ENCODE results near the gene BPTF. TPM values are rescaled to one million over a fixed set of nuclear protein-coding genes. Genes with fewer than 3 reads are reported as not detected.
A peak's percentile ranks its signal among the peaks of the same experiment; 100 is the strongest.
"Not testable (repeated sequence)": the region's sequence is repeated elsewhere in the genome, so short reads cannot be mapped to it uniquely, and the experiment has no call there.

The BPTF gene
- total RNA-seq, 2 donors from 2014 or later: 59.1 to 101 TPM

- peaks cover 10 to 35% of the 10 kb centered on the region in 2 donors for H3K36me3 Mint-ChIP-seq
- H3K9me3 Mint-ChIP-seq: no peaks in the 10 kb centered on the region
- peak; percentile 86 to 91 for ATAC-seq
- peak overlapping the region; percentile 86 to 95 for H3K27ac Mint-ChIP-seq
- DNase-seq (ENCODE audit: low spot score in 2 of 2): no peak
Observed at GRCh38 chr17:67911059-67911782, 85.9 kb downstream of the BPTF start.

GRCh38 chr17:67912088-67912487 is 86.8 kb downstream of the BPTF start:
- H3K36me3 Mint-ChIP-seq: peaks cover 10 to 35% of the 10 kb centered on the region in 2 donors
- no peak for DNase-seq (ENCODE audit: low spot score in 2 of 2)
- ATAC-seq: no peak
- peak overlapping the region; percentile 27 to 95 for H3K27ac Mint-ChIP-seq
- no peaks in the 10 kb centered on the region for H3K9me3 Mint-ChIP-seq

- Mint-ChIP-seq H3K36me3 (peaks cover 10 to 35% of the 10 kb centered on the region in 2 donors), H3K9me3 (no peaks in the 10 kb centered on the region), H3K27ac (peak overlapping the region; percentile 27 to 91)
- peak in 1 of 2 donors; percentile 71 for ATAC-seq
- DNase-seq (ENCODE audit: low spot score in 2 of 2): no peak
Observed at GRCh38 chr17:67912656-67913055, 87.4 kb downstream of the BPTF start.

GRCh38 chr17:67920212-67920611 is 94.9 kb downstream of the BPTF start:
- DNase-seq (ENCODE audit: low spot score in 2 of 2) (no peak), ATAC-seq (no peak)
- H3K9me3 Mint-ChIP-seq: no peaks in the 10 kb centered on the region
- H3K36me3 Mint-ChIP-seq: no peaks in the 10 kb centered on the region
- no peak overlapping the region for H3K27ac Mint-ChIP-seq

DNA sequence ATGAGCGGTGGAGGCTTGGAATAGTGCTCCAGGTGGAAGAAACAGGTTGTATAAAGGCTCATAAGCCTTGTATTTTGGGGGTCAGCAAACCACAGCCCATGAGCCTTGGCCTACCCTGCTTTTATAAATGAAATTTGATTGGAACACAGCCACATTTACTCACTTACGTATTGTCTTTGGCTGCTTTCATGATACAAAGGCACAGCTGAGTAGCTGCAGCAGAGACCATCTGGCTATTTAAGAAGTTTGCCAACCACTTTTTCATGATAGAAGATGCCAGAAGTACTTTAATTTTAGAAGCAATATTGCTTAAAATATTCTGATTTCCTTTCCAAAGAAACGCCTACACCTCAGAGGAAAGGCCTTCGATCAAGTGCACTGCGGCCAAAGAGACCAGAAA is 97.2 kb downstream of the BPTF start:
- DNase-seq (ENCODE audit: low spot score in 2 of 2) (no peak), ATAC-seq (no peak)
- no peaks in the 10 kb centered on the region for H3K9me3 Mint-ChIP-seq
- no peaks in the 10 kb centered on the region for H3K36me3 Mint-ChIP-seq
- peak overlapping the region in 1 of 2 donors; percentile 75 for H3K27ac Mint-ChIP-seq

GRCh38 chr17:67928842-67929241 is 103.5 kb downstream of the BPTF start:
- H3K9me3 Mint-ChIP-seq; H3K36me3 Mint-ChIP-seq; H3K27ac Mint-ChIP-seq; ATAC-seq; DNase-seq (ENCODE audit: low spot score in 2 of 2): not testable (repeated sequence)

DNA sequence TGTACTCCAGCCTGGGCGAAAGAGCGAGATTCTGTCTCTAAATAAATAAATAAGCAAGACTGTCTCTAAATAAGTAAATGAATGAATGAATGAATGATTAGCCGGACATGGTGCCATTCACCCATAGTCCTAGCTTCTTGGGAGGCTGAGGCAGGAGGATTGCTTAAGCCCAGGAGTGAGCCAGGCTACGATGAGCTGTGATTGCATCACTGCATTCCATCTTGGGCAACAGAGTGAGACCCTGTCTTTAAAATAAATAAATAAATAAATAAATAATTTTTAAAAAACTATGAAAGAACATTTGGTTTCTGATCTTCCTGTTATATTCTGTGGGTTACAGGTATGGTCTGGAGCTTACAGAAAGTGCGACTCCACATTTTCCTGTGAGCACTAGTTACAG is 105.9 kb downstream of the BPTF start:
- DNase-seq (ENCODE audit: low spot score in 2 of 2) (no peak), ATAC-seq (no peak)
- H3K27ac Mint-ChIP-seq: no peak overlapping the region
- H3K36me3 Mint-ChIP-seq: peaks cover 0 to 5% of the 10 kb centered on the region in 2 donors
- H3K9me3 Mint-ChIP-seq: no peaks in the 10 kb centered on the region

DNA sequence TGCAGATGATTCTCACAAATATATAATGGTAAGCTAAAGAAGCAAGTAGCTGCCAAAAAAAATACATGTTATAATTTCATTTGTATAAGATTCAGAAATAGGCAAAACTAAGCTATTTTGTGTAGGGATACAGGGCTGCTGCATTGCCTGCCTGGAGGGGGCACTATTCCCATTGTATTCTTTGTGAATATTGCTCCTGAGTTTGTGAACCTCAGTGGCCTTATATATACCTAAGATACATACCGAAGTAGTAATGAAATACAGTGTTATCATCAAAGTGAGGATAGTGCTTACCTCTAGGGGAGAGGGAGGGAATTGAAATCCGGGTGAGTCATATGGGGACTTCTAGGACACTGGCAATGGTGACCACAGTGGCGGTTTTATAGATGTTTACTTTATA is 117.5 kb downstream of the BPTF start:
- ATAC-seq: peak in 1 of 2 donors; percentile 29
- Mint-ChIP-seq H3K9me3 (no peaks in the 10 kb centered on the region), H3K36me3 (peaks cover 7 to 16% of the 10 kb centered on the region in 2 donors), H3K27ac (no peak overlapping the region)
- no peak for DNase-seq (ENCODE audit: low spot score in 2 of 2)

GRCh38 chr17:67944035-67944434 is 118.7 kb downstream of the BPTF start:
- ATAC-seq (no peak), DNase-seq (ENCODE audit: low spot score in 2 of 2) (no peak)
- Mint-ChIP-seq H3K36me3 (peaks cover 7 to 16% of the 10 kb centered on the region in 2 donors), H3K9me3 (no peaks in the 10 kb centered on the region), H3K27ac (no peak overlapping the region)

DNA sequence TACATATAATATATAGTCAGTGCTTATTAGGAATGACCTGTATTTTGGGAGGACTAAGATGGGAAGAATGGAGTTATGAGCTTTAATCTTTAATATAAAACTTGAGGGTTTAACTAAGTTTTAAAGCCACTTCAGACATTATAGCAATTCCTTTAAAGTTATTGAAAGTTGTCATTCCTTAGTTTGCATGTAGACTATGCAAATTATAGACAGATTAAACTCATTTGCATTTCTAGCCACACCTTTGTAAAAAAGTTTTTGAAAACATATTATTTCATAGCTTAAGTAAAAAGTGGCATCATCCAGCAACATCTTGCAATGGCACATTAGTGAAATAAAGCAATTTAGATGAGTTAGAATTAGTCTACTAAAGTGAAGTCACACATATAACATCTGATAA is 121.2 kb downstream of the BPTF start:
- H3K36me3 Mint-ChIP-seq: peaks cover 7 to 14% of the 10 kb centered on the region in 2 donors
- H3K9me3 Mint-ChIP-seq: no peaks in the 10 kb centered on the region
- no peak overlapping the region for H3K27ac Mint-ChIP-seq
- DNase-seq (ENCODE audit: low spot score in 2 of 2): no peak
- ATAC-seq: no peak

- H3K27ac Mint-ChIP-seq: peak overlapping the region in 1 of 2 donors; percentile 13
- H3K9me3 Mint-ChIP-seq: no peaks in the 10 kb centered on the region
- DNase-seq (ENCODE audit: low spot score in 2 of 2) (no peak), ATAC-seq (no peak)
- peaks cover 7% of the 10 kb centered on the region in 2 donors for H3K36me3 Mint-ChIP-seq
Observed at GRCh38 chr17:67947325-67947813, 122.1 kb downstream of the BPTF start.

- H3K27ac Mint-ChIP-seq: peak overlapping the region in 1 of 2 donors; percentile 26
- peaks cover under 1 to 1% of the 10 kb centered on the region in 2 donors for H3K36me3 Mint-ChIP-seq
- H3K9me3 Mint-ChIP-seq: no peaks in the 10 kb centered on the region
- no peak for ATAC-seq
- no peak for DNase-seq (ENCODE audit: low spot score in 2 of 2)
Observed at GRCh38 chr17:67950945-67951344, 125.6 kb downstream of the BPTF start.

- Mint-ChIP-seq H3K27ac (peak overlapping the region in 1 of 2 donors; percentile 91), H3K9me3 (no peaks in the 10 kb centered on the region), H3K36me3 (peaks cover 0 to 6% of the 10 kb centered on the region in 2 donors)
- DNase-seq (ENCODE audit: low spot score in 2 of 2): no peak
- no peak for ATAC-seq
Observed at GRCh38 chr17:67959510-67959909, 134.2 kb downstream of the BPTF start.

DNA sequence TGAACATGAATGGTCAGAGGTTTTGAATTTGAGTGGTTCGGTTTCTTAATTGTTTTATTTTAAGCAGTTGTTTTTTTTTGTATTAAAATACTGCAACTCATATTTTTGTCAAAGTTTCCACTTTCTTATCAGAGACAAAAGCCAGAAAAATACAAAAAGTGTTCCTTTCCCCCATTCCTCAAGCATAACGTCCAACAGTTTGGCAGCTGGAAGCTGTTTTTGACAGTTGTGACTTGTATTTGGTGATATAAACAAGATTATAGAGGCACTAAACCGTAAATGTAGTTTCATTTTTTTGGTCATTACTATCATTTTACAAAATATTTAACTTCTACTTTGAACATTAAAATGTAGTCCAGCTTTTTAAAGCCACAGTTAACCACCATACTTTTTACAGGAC is 135.0 kb downstream of the BPTF start:
- H3K36me3 Mint-ChIP-seq; H3K9me3 Mint-ChIP-seq; ATAC-seq; DNase-seq (ENCODE audit: low spot score in 2 of 2); H3K27ac Mint-ChIP-seq: not testable (repeated sequence)

GRCh38 chr17:67962156-67962555 is 136.9 kb downstream of the BPTF start:
- not testable (repeated sequence) for DNase-seq (ENCODE audit: low spot score in 2 of 2); H3K9me3 Mint-ChIP-seq
- ATAC-seq: peak in 1 of 2 donors; percentile 52
- H3K27ac Mint-ChIP-seq: peak overlapping the region; percentile 80 to 95
- peaks cover 0 to 11% of the 10 kb centered on the region in 2 donors for H3K36me3 Mint-ChIP-seq

DNA sequence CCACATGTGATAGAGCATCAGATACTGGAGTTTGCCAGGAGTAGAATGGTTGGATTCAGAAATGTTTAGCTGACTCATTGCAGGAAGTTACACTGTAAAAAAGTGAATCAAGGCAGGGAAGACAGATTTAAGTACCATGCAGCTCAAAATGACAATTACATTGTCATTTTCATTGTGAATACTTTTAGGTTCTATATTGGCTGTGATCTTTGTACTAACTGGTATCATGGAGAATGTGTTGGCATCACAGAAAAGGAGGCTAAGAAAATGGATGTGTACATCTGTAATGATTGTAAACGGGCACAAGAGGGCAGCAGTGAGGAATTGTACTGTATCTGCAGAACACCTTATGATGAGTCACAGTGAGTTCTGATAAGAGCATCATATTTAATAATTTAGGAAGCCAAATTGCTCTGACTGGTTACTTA is 137.9 kb downstream of the BPTF start:
- peaks cover 0 to 11% of the 10 kb centered on the region in 2 donors for H3K36me3 Mint-ChIP-seq
- peak in 1 of 2 donors; percentile 58 for DNase-seq (ENCODE audit: low spot score in 2 of 2)
- H3K9me3 Mint-ChIP-seq: not testable (repeated sequence)
- peak; percentile 85 to 87 for ATAC-seq
- H3K27ac Mint-ChIP-seq: peak overlapping the region in 1 of 2 donors; percentile 80

DNA sequence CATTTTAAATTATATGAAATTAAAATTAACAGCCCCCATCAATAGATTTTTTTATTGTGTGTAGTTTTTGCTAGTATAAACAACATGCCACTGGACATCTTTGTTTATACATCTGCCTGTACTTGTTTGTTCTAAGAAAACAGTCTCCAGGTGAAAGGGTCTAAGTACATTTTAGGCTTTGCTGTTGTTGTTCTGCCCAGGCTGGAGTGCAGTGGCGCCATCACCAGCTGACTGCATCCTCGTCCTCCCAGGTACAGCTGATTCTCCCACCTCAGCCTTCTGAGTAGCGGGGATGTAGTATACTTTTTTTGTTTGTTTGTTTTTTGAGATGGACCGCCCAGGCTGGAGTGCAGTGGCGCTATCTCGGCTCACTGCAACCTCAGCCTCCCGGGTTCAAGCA is 145.5 kb downstream of the BPTF start:
- DNase-seq (ENCODE audit: low spot score in 2 of 2): no peak
- no peak overlapping the region for H3K27ac Mint-ChIP-seq
- no peak for ATAC-seq
- H3K9me3 Mint-ChIP-seq: no peaks in the 10 kb centered on the region
- no peaks in the 10 kb centered on the region for H3K36me3 Mint-ChIP-seq

DNA sequence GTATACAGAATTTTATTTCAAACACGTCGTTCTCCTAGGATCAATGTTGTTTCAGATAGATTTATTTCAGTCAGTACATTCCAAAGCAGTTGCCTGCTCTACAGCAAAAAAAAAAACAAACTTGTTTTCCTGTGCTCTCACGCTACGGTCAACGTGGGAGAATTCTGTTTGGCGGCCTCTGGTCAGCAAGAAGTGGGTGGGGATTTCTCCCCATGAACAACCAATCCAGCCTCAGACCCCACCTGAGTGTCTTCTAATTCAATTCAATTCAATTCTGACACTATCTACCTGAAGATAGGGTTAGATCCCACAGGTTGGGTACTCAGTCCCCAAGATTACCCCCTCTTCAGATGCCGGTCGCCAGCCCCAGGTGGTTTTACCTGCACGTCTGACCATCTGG is 148.9 kb downstream of the BPTF start:
- H3K9me3 Mint-ChIP-seq: no peaks in the 10 kb centered on the region
- peak overlapping the region in 1 of 2 donors; percentile 26 for H3K27ac Mint-ChIP-seq
- H3K36me3 Mint-ChIP-seq: no peaks in the 10 kb centered on the region
- ATAC-seq (no peak), DNase-seq (ENCODE audit: low spot score in 2 of 2) (no peak)

Data from activated naive CD4-positive, alpha-beta T cell treated with anti-CD3 and anti-CD28 coated beads, Interleukin-2, amount 50 U/mL, for 72 hours (primary cell).